Motor neuron (in vitro differentiated cells): Measurements from ENCODE around the gene DLG2. TPM values are rescaled to one million over a fixed set of nuclear protein-coding genes. Genes with fewer than 3 reads are reported as not detected.

ENCODE experiments used
- ATAC-seq, 8 experiments: fragments of 200-7000 bp; cut with Tn5 transposase; replicated peaks in 6 of 8; 2 replicates each; pipeline ENCODE4 v1.8.0; 2021; ENCODE audit warnings: mild to moderate bottlenecking in 8 of 8, moderate library complexity in 8 of 8
- H3K27ac ChIP-seq, 2 donors: fragments of 250-450 bp; sonication (Bioruptor Pico); 2 replicates each; pipeline ENCODE4 v1.9.0; 2021; ENCODE audit warnings: antibody characterized with exemption in 2 of 2, mild to moderate bottlenecking in 2 of 2, moderate library complexity in 1 of 2
- H3K4me1 ChIP-seq, 2 donors: fragments of 250-450 bp; sonication (Bioruptor Pico); replicated peaks in 1 of 2; 2 replicates each; pipeline ENCODE4 v1.6.1; 2021; ENCODE audit warnings: antibody characterized with exemption in 2 of 2, mild to moderate bottlenecking in 2 of 2, moderate library complexity in 1 of 2
- H3K4me3 ChIP-seq, 5 donors: fragments of 250-450 bp; sonication (Bioruptor Pico); 2 replicates each; pipeline ENCODE4 v1.9.0; 2021; ENCODE audit warnings: antibody characterized with exemption in 5 of 5, mild to moderate bottlenecking in 5 of 5, moderate library complexity in 4 of 5
- WGBS, 10 experiments: fragments of 450-650 bp; shearing (Covaris generic); methylation state at CpG; one replicate each; pipeline ENCODE4 v1.0.0; 2022; 5-methylcytosine and 5-hydroxymethylcytosine counted together
- in situ Hi-C, 9 experiments: fragments of 400-800 bp; cut with MboI; loops; one replicate each; pipeline ENCODE4 v1.15.0; 2021; ENCODE audit warnings: low sequenced_read_pairs in 9 of 9, low pct_unique_long_range_greater_than_20kb in 2 of 9; ENCODE audit not compliant: unreplicated experiment in 9 of 9
- total RNA-seq, 8 experiments: library from RNA; unstranded; fragments of 300-600 nt; gene quantifications; 2 replicates each; pipeline versions ENCODE4 v1.2.3 to v1.2.4, GENCODE V29; 2022

DLG2 gene
- total RNA-seq, 8 experiments from 2014 or later: 1.3 to 17.5 (median 6.5) TPM

- Histone ChIP-seq H3K4me3 (no peak overlapping the region), H3K27ac (no peak overlapping the region), H3K4me1 (no peaks in the 10 kb centered on the region)
- ATAC-seq: no peak
- in situ Hi-C loops: no loop called here
- 8 to 100% (median 45%) methylated on average over 1 to 2 of the region's 2 CpGs for WGBS, 10 experiments
Measured at GRCh38 chr11:83793310-83793709, 1833.8 kb downstream of the DLG2 start.

- Histone ChIP-seq H3K27ac (no peak overlapping the region), H3K4me1 (no peaks in the 10 kb centered on the region), H3K4me3 (no peak overlapping the region)
- in situ Hi-C loops: no loop called here
- ATAC-seq: no peak
- 79 to 100% (median 87%) methylated on average over 1 to 13 of the region's 17 CpGs; no CpG with 5 or more reads in 1 of the 10 experiments for WGBS, 10 experiments
Measured at GRCh38 chr11:83791557-83791956, 1835.6 kb downstream of the DLG2 start.

GRCh38 chr11:83785942-83786341 lies 1841.2 kb downstream of the DLG2 start:
- WGBS, 10 experiments: 6 to 100% (median 60%) methylated on average over 1 to 2 of the region's 2 CpGs; no CpG with 5 or more reads in 1 of the 10 experiments
- H3K4me1 ChIP-seq: no peaks in the 10 kb centered on the region
- in situ Hi-C loops: no loop called here
- H3K27ac ChIP-seq: no peak overlapping the region
- no peak for ATAC-seq
- no peak overlapping the region for H3K4me3 ChIP-seq

- H3K4me3 ChIP-seq: no peak overlapping the region
- H3K27ac ChIP-seq: no peak overlapping the region
- in situ Hi-C loops: no loop called here
- 75 to 100% (median 100%) methylated on average over 1 of the region's 1 CpG; no CpG with 5 or more reads in 3 of the 10 experiments for whole genome bisulfite sequencing, 10 experiments
- no peak for ATAC-seq
- no peaks in the 10 kb centered on the region for H3K4me1 ChIP-seq
Measured at GRCh38 chr11:83784419-83784818, 1842.7 kb downstream of the DLG2 start.

GRCh38 chr11:83782329-83782728 lies 1844.8 kb downstream of the DLG2 start:
- ATAC-seq: no peak
- H3K27ac ChIP-seq: no peak overlapping the region
- in situ Hi-C loops: no loop called here
- no peak overlapping the region for H3K4me3 ChIP-seq
- no peaks in the 10 kb centered on the region for H3K4me1 ChIP-seq
- 38 to 100% (median 67%) methylated on average over 1 of the region's 1 CpG; no CpG with 5 or more reads in 7 of the 10 experiments for WGBS, 10 experiments

- WGBS, 10 experiments: 35 to 100% (median 81%) methylated on average over 1 to 4 of the region's 4 CpGs
- ATAC-seq: no peak
- Histone ChIP-seq H3K4me1 (no peaks in the 10 kb centered on the region), H3K4me3 (no peak overlapping the region), H3K27ac (no peak overlapping the region)
- in situ Hi-C loops: no loop called here
Measured at GRCh38 chr11:83779876-83780275, 1847.3 kb downstream of the DLG2 start.

GRCh38 chr11:83778596-83778995 lies 1848.5 kb downstream of the DLG2 start:
- H3K4me3 ChIP-seq: no peak overlapping the region
- in situ Hi-C loops: no loop called here
- no peak for ATAC-seq
- H3K27ac ChIP-seq: no peak overlapping the region
- WGBS, 10 experiments: 17 to 100% (median 71%) methylated on average over 1 to 2 of the region's 2 CpGs; no CpG with 5 or more reads in 1 of the 10 experiments
- no peaks in the 10 kb centered on the region for H3K4me1 ChIP-seq

GRCh38 chr11:83773950-83774880 lies 1852.9 kb downstream of the DLG2 start:
- Histone ChIP-seq H3K4me1 (no peaks in the 10 kb centered on the region), H3K27ac (no peak overlapping the region), H3K4me3 (no peak overlapping the region)
- in situ Hi-C loops: no loop called here
- 15 to 100% (median 88%) methylated on average over 2 to 7 of the region's 7 CpGs for WGBS, 10 experiments
- ATAC-seq: peak in 2 of 8 experiments; percentile 27 to 61

- no peaks in the 10 kb centered on the region for H3K4me1 ChIP-seq
- ATAC-seq: peak in 3 of 8 experiments; percentile 27 to 74 (median 39)
- 13 to 100% (median 64%) methylated on average over 1 to 3 of the region's 3 CpGs for WGBS, 10 experiments
- H3K4me3 ChIP-seq: no peak overlapping the region
- in situ Hi-C loops: no loop called here
- no peak overlapping the region for H3K27ac ChIP-seq
Measured at GRCh38 chr11:83768489-83768888, 1858.7 kb downstream of the DLG2 start.

- in situ Hi-C loops: no loop called here
- H3K27ac ChIP-seq: no peak overlapping the region
- WGBS, 10 experiments: 67 to 100% (median 94%) methylated on average over 1 to 4 of the region's 4 CpGs
Measured at GRCh38 chr11:83766932-83767331, 1860.2 kb downstream of the DLG2 start.

GRCh38 chr11:83764643-83765042 lies 1862.5 kb downstream of the DLG2 start:
- 20 to 80% (median 33%) methylated on average over 1 to 2 of the region's 2 CpGs; no CpG with 5 or more reads in 5 of the 10 experiments for WGBS, 10 experiments
- peak in 3 of 8 experiments; percentile 12 to 27 (median 21) for ATAC-seq
- no peak overlapping the region for H3K4me3 ChIP-seq
- no peak overlapping the region for H3K27ac ChIP-seq
- H3K4me1 ChIP-seq: no peaks in the 10 kb centered on the region
- in situ Hi-C loops: no loop called here

More at GRCh38 chr11:83766932-83767331, 1860.2 kb downstream of the DLG2 start:
- Histone ChIP-seq H3K4me1 (no peaks in the 10 kb centered on the region), H3K4me3 (no peak overlapping the region)
- no peak for ATAC-seq

- ATAC-seq: no peak
- H3K4me3 ChIP-seq: no peak overlapping the region
- WGBS, 10 experiments: 0 to 67% (median 63%) methylated on average over 1 of the region's 1 CpG; no CpG with 5 or more reads in 5 of the 10 experiments
- no peaks in the 10 kb centered on the region for H3K4me1 ChIP-seq
- in situ Hi-C loops: no loop called here
- H3K27ac ChIP-seq: no peak overlapping the region
Measured at GRCh38 chr11:83760932-83761331, 1866.2 kb downstream of the DLG2 start.

- Histone ChIP-seq H3K4me3 (no peak overlapping the region), H3K27ac (no peak overlapping the region), H3K4me1 (no peaks in the 10 kb centered on the region)
- WGBS, 10 experiments: 0 to 50% (median 13%) methylated on average over 1 to 4 of the region's 4 CpGs; no CpG with 5 or more reads in 1 of the 10 experiments
- in situ Hi-C loops: no loop called here
- no peak for ATAC-seq
Measured at GRCh38 chr11:83759148-83759547, 1868.0 kb downstream of the DLG2 start.
